Gastrocnemius medialis (tissue), 4 donors: ENCODE results near the gene ZKSCAN5. TPM values are rescaled to one million over a fixed set of nuclear protein-coding genes. Genes with fewer than 3 reads are reported as not detected.

ENCODE experiments used
- ATAC-seq, 2 donors: fragments of 150-250 bp; one replicate each; pipeline ENCODE4 v1.9.1; 2016
- DNase-seq, 2 donors: peaks; one replicate each; pipeline ENCODE4 v3.0.0-alpha.2; 2019
- H3K27ac ChIP-seq, 4 donors: fragments of 200-600 bp; sonication (generic); 1 replicate in 1 of 4; 2 replicates in 3 of 4; pipeline ENCODE4 v1.5.1; 2016 to 2018; ENCODE audit warnings: mild to moderate bottlenecking in 2 of 4, moderate library complexity in 1 of 4
- H3K27me3 ChIP-seq, 3 donors: fragments of 200-600 bp; sonication (generic) in 2 of 3; 1 replicate in 1 of 3; 2 replicates in 2 of 3; pipeline versions ENCODE4 v1.5.1 to v1.6.0; 2016 to 2019; ENCODE audit warnings: mild to moderate bottlenecking in 1 of 3, moderate library complexity in 1 of 3
- H3K36me3 ChIP-seq, 2 donors: fragments of 200-600 bp; sonication (generic) in 1 of 2; one replicate each; pipeline ENCODE4 v1.5.1; 2017 to 2018
- H3K4me1 ChIP-seq, 2 donors: fragments of 200-600 bp; sonication (generic) in 1 of 2; one replicate each; pipeline ENCODE4 v1.5.1; 2016 to 2017; ENCODE audit warnings: mild to moderate bottlenecking in 2 of 2
- H3K4me3 ChIP-seq, 4 donors: fragments of 200-600 bp; sonication (generic) in 3 of 4; 1 replicate in 1 of 4; 2 replicates in 3 of 4; pipeline ENCODE4 v1.5.1; 2016 to 2019; ENCODE audit warnings: mild to moderate bottlenecking in 2 of 4
- H3K9me3 ChIP-seq, 3 donors: fragments of 200-600 bp; sonication (generic) in 2 of 3; 1 replicate in 1 of 3; 2 replicates in 2 of 3; pipeline ENCODE4 v1.5.1; 2016 to 2019
- CTCF ChIP-seq, 5 experiments: fragments of 450-650 bp in 3 of 5; fragments of 200-600 bp in 2 of 5; sonication (generic) in 2 of 5; IDR thresholded peaks in 4 of 5; conservative IDR thresholded peaks in 1 of 5; 1 replicate in 4 of 5; 2 replicates in 1 of 5; pipeline ENCODE4 v1.5.1; 2016 to 2019; ENCODE audit warnings: antibody characterized with exemption in 5 of 5, mild to moderate bottlenecking in 3 of 5, moderate library complexity in 3 of 5
- POLR2A ChIP-seq, 2 donors: fragments of 450-650 bp; IDR thresholded peaks; one replicate each; pipeline ENCODE4 v1.6.1; 2017; ENCODE audit warnings: antibody characterized with exemption in 2 of 2, mild to moderate bottlenecking in 2 of 2, moderate library complexity in 2 of 2
- in situ Hi-C, 4 donors: fragments of 200-750 bp; cut with MboI; loops; one replicate each; pipeline versions ENCODE4 v1.15.0 to v1.8.0; 2017; ENCODE audit warnings: low sequenced_read_pairs in 4 of 4
- intact Hi-C: fragments of 100-400 bp; cut with DNase I; formaldehyde crosslinking; loops from one replicate; pipeline ENCODE4 v1.15.1; 2023; ENCODE audit warnings: low total_unique reads
- total RNA-seq, 4 donors: library from RNA; depleted of rRNA; stranded (reverse); fragments of >200 nt; gene quantifications; one replicate each; pipeline versions ENCODE4 v1.1.0 to v1.2.3, GENCODE V29; 2016

Gene ZKSCAN5
- total RNA-seq, 4 donors from 2014 or later, result 7.3 to 12.3 (median 10.5) TPM

GRCh38 chr7:99457650-99458493, 46.6 kb upstream of the ZKSCAN5 start:
- H3K27ac ChIP-seq, result no peak overlapping the region
- intact Hi-C loops, result no loop called here
- H3K4me1 ChIP-seq, result peaks cover 12 to 21% of the 10 kb centered on the region in 2 donors
- no peak for TF ChIP-seq POLR2A (IDR thresholded peaks at IDR 0.05)
- no peak for TF ChIP-seq CTCF (IDR thresholded peaks at IDR 0.05 in 4 of 5, conservative IDR thresholded peaks at IDR 0.05 in 1 of 5)
- no peaks in the 10 kb centered on the region for H3K9me3 ChIP-seq
- no peaks in the 10 kb centered on the region for H3K27me3 ChIP-seq
- no peak for ATAC-seq
- no peak overlapping the region for H3K4me3 ChIP-seq
- DNase-seq, result no peak
- H3K36me3 ChIP-seq, result peaks cover 2 to 62% of the 10 kb centered on the region in 2 donors
- in situ Hi-C loops, result no loop called here

DNA sequence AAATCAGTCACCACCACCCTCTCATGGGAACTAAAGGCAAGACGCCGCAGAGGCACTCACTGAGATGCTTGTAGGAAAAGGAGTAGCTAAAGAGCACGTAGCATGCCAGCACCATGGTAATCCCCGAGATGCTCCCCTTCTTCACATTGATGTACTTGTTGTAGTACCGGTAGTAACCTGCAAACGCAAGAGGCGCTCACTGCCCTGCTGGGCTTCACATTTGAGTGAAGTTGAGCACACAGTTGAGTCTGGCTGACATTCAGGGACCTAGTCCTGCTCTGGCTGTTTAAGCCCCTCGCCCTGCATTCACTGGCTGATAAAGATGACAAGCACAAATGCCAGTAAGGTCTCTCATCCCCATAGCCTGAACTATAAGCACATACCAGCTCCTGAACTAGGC, 45.4 kb upstream of the ZKSCAN5 start:
- no peak for DNase-seq
- no peak overlapping the region for H3K4me3 ChIP-seq
- no peaks in the 10 kb centered on the region for H3K27me3 ChIP-seq
- in situ Hi-C loops (no loop called here), intact Hi-C loops (no loop called here)
- H3K4me1 ChIP-seq, result peaks cover 21 to 28% of the 10 kb centered on the region in 2 donors
- peaks cover 0 to 51% of the 10 kb centered on the region in 2 donors for H3K36me3 ChIP-seq
- ATAC-seq, result no peak
- no peaks in the 10 kb centered on the region for H3K9me3 ChIP-seq
- TF ChIP-seq CTCF (IDR thresholded peaks at IDR 0.05 in 4 of 5, conservative IDR thresholded peaks at IDR 0.05 in 1 of 5), result peak in 1 of 5 experiments; percentile 26
- no peak for TF ChIP-seq POLR2A (IDR thresholded peaks at IDR 0.05)
- no peak overlapping the region for H3K27ac ChIP-seq

GRCh38 chr7:99460651-99461050, 43.8 kb upstream of the ZKSCAN5 start:
- no peaks in the 10 kb centered on the region for H3K27me3 ChIP-seq
- intact Hi-C loops (no loop called here), in situ Hi-C loops (no loop called here)
- peaks cover 0 to 37% of the 10 kb centered on the region in 2 donors for H3K36me3 ChIP-seq
- peak overlapping the region in 1 of 4 donors; percentile 8 for H3K27ac ChIP-seq
- DNase-seq, result no peak
- TF ChIP-seq POLR2A (IDR thresholded peaks at IDR 0.05), result no peak
- no peak for TF ChIP-seq CTCF (IDR thresholded peaks at IDR 0.05 in 4 of 5, conservative IDR thresholded peaks at IDR 0.05 in 1 of 5)
- peaks cover 34 to 37% of the 10 kb centered on the region in 2 donors for H3K4me1 ChIP-seq
- no peak for ATAC-seq
- no peak overlapping the region for H3K4me3 ChIP-seq
- no peaks in the 10 kb centered on the region for H3K9me3 ChIP-seq

GRCh38 chr7:99461221-99461620, 43.2 kb upstream of the ZKSCAN5 start:
- no peaks in the 10 kb centered on the region for H3K27me3 ChIP-seq
- in situ Hi-C loops, result no loop called here
- TF ChIP-seq POLR2A (IDR thresholded peaks at IDR 0.05) (no peak), CTCF (IDR thresholded peaks at IDR 0.05 in 4 of 5, conservative IDR thresholded peaks at IDR 0.05 in 1 of 5) (no peak)
- DNase-seq (no peak), ATAC-seq (no peak)
- H3K27ac ChIP-seq, result peak overlapping the region in 1 of 4 donors; percentile 8
- peaks cover 0 to 37% of the 10 kb centered on the region in 2 donors for H3K36me3 ChIP-seq
- H3K9me3 ChIP-seq, result no peaks in the 10 kb centered on the region
- intact Hi-C loops, result no loop called here
- peaks cover 34 to 37% of the 10 kb centered on the region in 2 donors for H3K4me1 ChIP-seq
- no peak overlapping the region for H3K4me3 ChIP-seq
